ENCODE data around the gene MDGA2. TPM values are rescaled to one million over a fixed set of nuclear protein-coding genes. Genes with fewer than 3 reads are reported as not detected.

MDGA2 gene
- polyA plus RNA-seq, 1 of the 3 experiments (the other 2 are of a cell fraction), result not detected

- Histone ChIP-seq H3K27me3 (ENCODE audit: insufficient read depth) (no peaks in the 10 kb centered on the region), H3K4me3 (ENCODE audit: low read depth in 2 of 2, low read length in 1 of 2) (no peak overlapping the region), H3K9me3 (no peaks in the 10 kb centered on the region), H2AFZ (ENCODE audit: low read depth) (no peak overlapping the region), H3F3A (replicated peaks; ENCODE audit: insufficient read depth) (no peaks in the 10 kb centered on the region), H4K20me1 (ENCODE audit: insufficient read depth) (no peaks in the 10 kb centered on the region), H3K36me3 (replicated peaks in 1 of 2; ENCODE audit: control insufficient read depth in 1 of 2, insufficient read depth in 2 of 2, low read length in 1 of 2) (no peaks in the 10 kb centered on the region), H3K9ac (no peak overlapping the region), H3K4me2 (no peak overlapping the region), H3K27ac (ENCODE audit: low read depth in 2 of 2, low read length in 1 of 2) (no peak overlapping the region), H3K4me1 (ENCODE audit: control insufficient read depth in 1 of 2, insufficient read depth in 2 of 2, low read depth in 1 of 2, low read length in 1 of 2) (no peaks in the 10 kb centered on the region), H3K9me2 (no peaks in the 10 kb centered on the region), H3K79me2 (ENCODE audit: insufficient read depth) (no peaks in the 10 kb centered on the region)
- no peak for DNase-seq
- CTCF ChIA-PET, result no interaction called here
- TF ChIP-seq RAD21 (IDR thresholded peaks at IDR 0.05; ENCODE audit: low read length) (no peak), USF2 (IDR thresholded peaks at IDR 0.05; ENCODE audit: borderline replicate concordance, low read depth, low read length) (no peak), REST (IDR thresholded peaks at IDR 0.05; ENCODE audit: low read depth, low read length) (no peak), TAF1 (IDR thresholded peaks at IDR 0.05; ENCODE audit: borderline replicate concordance, low read depth, low read length) (no peak), GATA2 (CRISPR knock-in tag; IDR thresholded peaks at IDR 0.05) (no peak), NFIC (IDR thresholded peaks at IDR 0.05; ENCODE audit: borderline replicate concordance) (no peak), USF1 (IDR thresholded peaks at IDR 0.05; ENCODE audit: borderline replicate concordance, low read depth) (no peak), ZBTB33 (IDR thresholded peaks at IDR 0.05; ENCODE audit: borderline replicate concordance, low read depth) (no peak), CHD2 (IDR thresholded peaks at IDR 0.05; ENCODE audit: low read length, partially characterized antibody) (no peak), ELF1 (IDR thresholded peaks at IDR 0.05) (no peak), POLR2AphosphoS5 (IDR thresholded peaks at IDR 0.05; ENCODE audit: low read depth, low read length) (no peak), YY1 (IDR thresholded peaks at IDR 0.05; ENCODE audit: low read depth) (no peak), RFX5 (IDR thresholded peaks at IDR 0.05; ENCODE audit: low read length) (no peak), CTCF (IDR thresholded peaks at IDR 0.05) (no peak), MXI1 (IDR thresholded peaks at IDR 0.05; ENCODE audit: low read depth, low read length) (no peak), MAX (IDR thresholded peaks at IDR 0.05; ENCODE audit: low read depth) (no peak)
- WGBS (ENCODE audit: low lambda C conversion rate), result 2% methylated on average over 3 of the region's 3 CpGs
- POLR2A ChIA-PET, result no interaction called here
These were observed 525.1 kb downstream of the MDGA2 start for GRCh38 chr14:47150267-47150666.

Data from SK-N-SH (cell line).